SK-N-SH (cell line): ENCODE measurements around the gene KCNIP4. TPM values are rescaled to one million over a fixed set of nuclear protein-coding genes. Genes with fewer than 3 reads are reported as not detected.

Source experiments
- CTCF ChIA-PET: fragments of 300-600, 350-600 bp; formaldehyde crosslinking; extraction: SDS; loops from one replicate; lab custom pipeline; 2021; lab: Yijun Ruan, JAX
- POLR2A ChIA-PET: fragments of 350-600 bp; sonication (Branson Sonifier 250); formaldehyde crosslinking; extraction: SDS; loops from one replicate; lab custom pipeline; 2020; ENCODE audit warnings: antibody characterized with exemption, inconsistent platforms; lab: Yijun Ruan, JAX
- DNase-seq: peaks from one replicate; pipeline ENCODE4 v3.0.0; 2012
- H2AFZ ChIP-seq: fragments of 200-600 bp; sonication (generic); 2 replicates; pipeline ENCODE4 v1.8.1; 2016; ENCODE audit warnings: antibody characterized with exemption, mild to moderate bottlenecking, low read depth
- H3F3A ChIP-seq: fragments of 200-600 bp; sonication (generic); replicated peaks from 2 replicates; pipeline ENCODE3; 2016; ENCODE audit warnings: antibody characterized with exemption, mild to moderate bottlenecking; ENCODE audit not compliant: insufficient read depth
- H3K27ac ChIP-seq, 2 experiments: fragments of 200-500 bp in 1 of 2; fragments of 200-600 bp in 1 of 2; sonication (Bioruptor generic) in 1 of 2; sonication (generic), shearing (Covaris generic) in 1 of 2; 2 replicates each; pipeline versions ENCODE4 v1.5.1 to v1.6.1; 2014 to 2016; ENCODE audit warnings: low read depth in 2 of 2, inconsistent platforms in 1 of 2, low read length in 1 of 2, mild to moderate bottlenecking in 1 of 2, mixed read lengths in 1 of 2
- H3K27me3 ChIP-seq: fragments of 200-600 bp; sonication (generic), shearing (Covaris generic); 2 replicates; pipeline ENCODE4 v1.6.1; 2016; ENCODE audit warnings: mixed run types; ENCODE audit not compliant: insufficient read depth
- H3K36me3 ChIP-seq, 2 experiments: fragments of 200-500 bp in 1 of 2; fragments of 200-600 bp in 1 of 2; sonication (Bioruptor generic) in 1 of 2; sonication (generic) in 1 of 2; replicated peaks in 1 of 2; 2 replicates each; pipeline versions ENCODE3 to v1.5.1; 2014 to 2016; ENCODE audit warnings: low read length in 1 of 2, mild to moderate bottlenecking in 1 of 2; ENCODE audit not compliant: insufficient read depth in 2 of 2, control insufficient read depth in 1 of 2
- H3K4me1 ChIP-seq, 2 experiments: fragments of 200-500 bp in 1 of 2; fragments of 200-600 bp in 1 of 2; sonication (Bioruptor generic) in 1 of 2; sonication (generic), shearing (Covaris generic) in 1 of 2; 2 replicates each; pipeline versions ENCODE4 v1.5.1 to v1.6.1; 2014 to 2016; ENCODE audit warnings: low read depth in 1 of 2, low read length in 1 of 2, mixed run types in 1 of 2; ENCODE audit not compliant: insufficient read depth in 2 of 2, control insufficient read depth in 1 of 2
- H3K4me2 ChIP-seq: fragments of 200-600 bp; sonication (generic), shearing (Covaris generic); 2 replicates; pipeline ENCODE4 v1.6.1; 2017; ENCODE audit warnings: mixed run types
- H3K4me3 ChIP-seq, 2 experiments: fragments of 200-500 bp in 1 of 2; fragments of 200-600 bp in 1 of 2; sonication (Bioruptor generic) in 1 of 2; sonication (generic), shearing (Covaris generic) in 1 of 2; 2 replicates each; pipeline versions ENCODE4 v1.5.1 to v1.8.1; 2014 to 2016; ENCODE audit warnings: low read depth in 2 of 2, inconsistent platforms in 1 of 2, low read length in 1 of 2, mild to moderate bottlenecking in 1 of 2, mixed read lengths in 1 of 2, moderate library complexity in 1 of 2
- H3K79me2 ChIP-seq: fragments of 200-600 bp; sonication (generic); 2 replicates; pipeline ENCODE4 v1.8.1; 2017; ENCODE audit warnings: mild to moderate bottlenecking; ENCODE audit not compliant: insufficient read depth
- H3K9ac ChIP-seq: fragments of 200-600 bp; sonication (generic); 2 replicates; pipeline ENCODE4 v1.6.1; 2017; ENCODE audit warnings: mixed run types
- H3K9me2 ChIP-seq: fragments of 200-600 bp; sonication (generic); 2 replicates; pipeline ENCODE4 v1.6.1; 2017; ENCODE audit warnings: mixed run types
- H3K9me3 ChIP-seq: fragments of 200-600 bp; sonication (generic); 2 replicates; pipeline ENCODE4 v1.6.1; 2017; ENCODE audit warnings: mixed run types, mild to moderate bottlenecking, moderate library complexity
- H4K20me1 ChIP-seq: fragments of 200-600 bp; sonication (generic); 2 replicates; pipeline ENCODE4 v1.6.1; 2017; ENCODE audit warnings: mild to moderate bottlenecking, mixed run types; ENCODE audit not compliant: insufficient read depth
- CHD2 ChIP-seq: fragments of 150-350 bp; IDR thresholded peaks from 2 replicates; pipeline ENCODE4 v1.6.1; 2018; ENCODE audit warnings: low read length; ENCODE audit not compliant: partially characterized antibody
- ELF1 ChIP-seq: IDR thresholded peaks from 2 replicates; pipeline ENCODE4 v1.4.0; 2012
- EP300 ChIP-seq, 2 experiments: IDR thresholded peaks; 2 replicates each; pipeline versions ENCODE4 v1.4.0 to v1.6.1; 2012; ENCODE audit warnings: borderline replicate concordance in 1 of 2, low read depth in 1 of 2, low read length in 1 of 2
- EZH2phosphoT487 ChIP-seq: fragments of 200-600 bp; sonication (generic); IDR thresholded peaks from 2 replicates; pipeline ENCODE4 v1.6.1; 2017; ENCODE audit warnings: low read depth, mixed run types, mild to moderate bottlenecking, antibody characterized with exemption, moderate library complexity, borderline replicate concordance
- FOSL2 ChIP-seq: IDR thresholded peaks from 2 replicates; pipeline ENCODE4 v1.4.0; 2012; ENCODE audit warnings: low read depth, mild to moderate bottlenecking, moderate library complexity, borderline replicate concordance
- MXI1 ChIP-seq: IDR thresholded peaks from 2 replicates; pipeline ENCODE4 v1.6.1; 2012; ENCODE audit warnings: mild to moderate bottlenecking, low read depth, low read length, improper control_type of control experiment
- NRF1 ChIP-seq: IDR thresholded peaks from 2 replicates; pipeline ENCODE4 v1.6.1; 2012; ENCODE audit warnings: low read depth, mild to moderate bottlenecking, low read length
- POLR2AphosphoS5 ChIP-seq: IDR thresholded peaks from 2 replicates; pipeline ENCODE4 v1.6.1; 2012; ENCODE audit warnings: low read depth, low read length
- RAD21 ChIP-seq: IDR thresholded peaks from 2 replicates; pipeline ENCODE4 v1.6.1; 2012; ENCODE audit warnings: mild to moderate bottlenecking, low read length
- RCOR1 ChIP-seq: fragments of 150-350 bp; IDR thresholded peaks from 2 replicates; pipeline ENCODE4 v1.6.1; 2017; ENCODE audit warnings: antibody characterized with exemption, low read length
- SMC3 ChIP-seq: IDR thresholded peaks from 2 replicates; pipeline ENCODE4 v1.6.1; 2012; ENCODE audit warnings: low read depth, low read length, improper control_type of control experiment
- TAF1 ChIP-seq: IDR thresholded peaks from 2 replicates; pipeline ENCODE4 v1.6.1; 2012; ENCODE audit warnings: low read depth, mild to moderate bottlenecking, low read length, moderate library complexity, borderline replicate concordance
- TEAD4 ChIP-seq: IDR thresholded peaks from 2 replicates; pipeline ENCODE4 v1.4.0; 2012; ENCODE audit warnings: mild to moderate bottlenecking, borderline replicate concordance; ENCODE audit not compliant: insufficient read depth
- WGBS: methylation state at CpG from one replicate; pipeline ENCODE4 v1.1.6; 2017; ENCODE audit warnings: low lambda C conversion rate; 5-methylcytosine and 5-hydroxymethylcytosine counted together
- polyA plus RNA-seq, 3 experiments: library from polyadenylated mRNA; depleted of rRNA; stranded (reverse); fragments of >200 nt; gene quantifications; 2 replicates each; pipeline ENCODE4 v1.2.3, GENCODE V29; 2012
- TF ChIP-seq, protein P1 (sequence below): fragments of 200-600 bp; sonication (generic); IDR thresholded peaks from 2 replicates; pipeline ENCODE4 v1.6.1; 2017; ENCODE audit warnings: antibody characterized with exemption, mild to moderate bottlenecking, moderate library complexity

The KCNIP4 gene
- polyA plus RNA-seq, 1 of the 3 experiments (the other 2 are of a cell fraction) = 0.18 TPM

DNA sequence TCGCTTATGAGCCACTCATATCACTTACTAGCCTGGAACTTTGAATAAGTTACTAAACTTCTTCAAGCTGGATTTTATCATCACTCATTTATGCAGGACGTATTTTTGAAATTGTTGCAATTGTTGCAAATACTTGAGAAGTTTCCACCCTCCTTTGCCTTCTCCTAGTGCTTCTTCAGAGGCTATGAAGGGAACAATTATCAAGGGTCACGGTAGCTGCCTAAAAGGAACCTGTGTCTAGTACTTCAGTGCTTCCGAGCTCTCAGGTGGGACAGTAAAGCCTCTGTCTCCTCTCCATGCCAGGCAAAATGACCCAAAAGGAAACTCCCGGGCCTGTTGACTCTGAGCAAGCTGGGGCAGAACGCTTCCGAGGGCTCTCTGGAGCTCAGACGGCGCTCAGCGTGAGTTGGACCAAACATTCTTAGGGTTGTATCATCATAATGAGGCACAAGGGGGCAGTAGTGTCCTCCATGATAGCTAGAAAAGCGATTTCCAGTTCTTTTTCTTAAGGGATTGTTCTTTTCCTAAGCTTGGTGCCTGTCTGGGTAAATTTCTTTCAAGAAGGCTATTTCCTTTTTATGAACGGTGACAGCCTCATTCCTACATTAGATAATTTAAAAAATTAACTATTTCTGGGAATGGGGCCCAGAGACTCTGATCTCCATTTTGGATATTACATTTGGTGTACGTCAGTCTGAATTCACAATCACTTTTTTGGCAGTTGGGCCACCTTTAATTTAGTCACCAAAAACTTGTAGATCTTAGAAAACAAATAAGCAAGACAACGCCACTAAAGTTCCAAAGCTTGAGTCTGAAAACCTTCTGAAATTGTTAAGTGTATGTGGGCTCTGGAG is 1175.2 kb downstream of the KCNIP4 start:
- Histone ChIP-seq H4K20me1 (no peaks in the 10 kb centered on the region), H3K27ac (no peak overlapping the region), H2AFZ (0 out of 2 replicates have a peak overlapping the region, but pooled peaks have one; percentile 45), H3K79me2 (no peaks in the 10 kb centered on the region), H3K27me3 (no peaks in the 10 kb centered on the region), H3K4me2 (no peak overlapping the region), H3K9ac (no peak overlapping the region), H3K4me3 (peak overlapping the region in 1 of 2 experiments; percentile 17; a peak in 1 of 4 replicates), H3K9me2 (no peaks in the 10 kb centered on the region), H3K4me1 (peaks cover 0 to 2% of the 10 kb centered on the region in 2 experiments; a peak in 2 of 4 replicates), H3F3A (no peaks in the 10 kb centered on the region), H3K9me3 (no peaks in the 10 kb centered on the region), H3K36me3 (no peaks in the 10 kb centered on the region)
- ChIA-PET CTCF (interaction anchor here (0.6 to 8.0 kb wide), 74 partner anchors 9 to 1939 kb away, joined by 3 to 80 read pairs (median 3); partner anchors contain the start of gene PACRGL), POLR2A (no interaction called here)
- TF ChIP-seq, protein P1, sequence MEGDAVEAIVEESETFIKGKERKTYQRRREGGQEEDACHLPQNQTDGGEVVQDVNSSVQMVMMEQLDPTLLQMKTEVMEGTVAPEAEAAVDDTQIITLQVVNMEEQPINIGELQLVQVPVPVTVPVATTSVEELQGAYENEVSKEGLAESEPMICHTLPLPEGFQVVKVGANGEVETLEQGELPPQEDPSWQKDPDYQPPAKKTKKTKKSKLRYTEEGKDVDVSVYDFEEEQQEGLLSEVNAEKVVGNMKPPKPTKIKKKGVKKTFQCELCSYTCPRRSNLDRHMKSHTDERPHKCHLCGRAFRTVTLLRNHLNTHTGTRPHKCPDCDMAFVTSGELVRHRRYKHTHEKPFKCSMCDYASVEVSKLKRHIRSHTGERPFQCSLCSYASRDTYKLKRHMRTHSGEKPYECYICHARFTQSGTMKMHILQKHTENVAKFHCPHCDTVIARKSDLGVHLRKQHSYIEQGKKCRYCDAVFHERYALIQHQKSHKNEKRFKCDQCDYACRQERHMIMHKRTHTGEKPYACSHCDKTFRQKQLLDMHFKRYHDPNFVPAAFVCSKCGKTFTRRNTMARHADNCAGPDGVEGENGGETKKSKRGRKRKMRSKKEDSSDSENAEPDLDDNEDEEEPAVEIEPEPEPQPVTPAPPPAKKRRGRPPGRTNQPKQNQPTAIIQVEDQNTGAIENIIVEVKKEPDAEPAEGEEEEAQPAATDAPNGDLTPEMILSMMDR = peak; percentile 78
- TF ChIP-seq FOSL2 (no peak), RAD21 (peak; percentile 88), EP300 (IDR thresholded peaks at IDR 0.05; ENCODE audit: borderline replicate concordance in 1 of 2, low read depth in 1 of 2, low read length in 1 of 2) (no peak), RCOR1 (0 out of 2 replicates have a peak, but pooled peaks have one; percentile 7), MXI1 (0 out of 2 replicates have a peak, but pooled peaks have one; percentile 20), SMC3 (peak; percentile 86)
- WGBS = 34% methylated on average over 12 of the region's 14 CpGs
- peak; percentile 52 for DNase-seq

- H3K27me3 ChIP-seq = no peaks in the 10 kb centered on the region
- H2AFZ ChIP-seq = no peak overlapping the region
- no peak overlapping the region for H3K27ac ChIP-seq
- no peaks in the 10 kb centered on the region for H3F3A ChIP-seq
- H3K9ac ChIP-seq = no peak overlapping the region
- ChIA-PET CTCF (interaction anchor here (2.1 to 3.1 kb wide), 2 partner anchors 9 to 706 kb away, joined by 5 to 20 read pairs; no protein-coding TSS in a partner anchor), POLR2A (no interaction called here)
- H4K20me1 ChIP-seq = no peaks in the 10 kb centered on the region
- no peaks in the 10 kb centered on the region for H3K9me2 ChIP-seq
- H3K4me2 ChIP-seq = no peak overlapping the region
- H3K79me2 ChIP-seq = no peaks in the 10 kb centered on the region
- no peak overlapping the region for H3K4me3 ChIP-seq
- H3K4me1 ChIP-seq = no peaks in the 10 kb centered on the region
- H3K9me3 ChIP-seq = no peaks in the 10 kb centered on the region
- WGBS = 65% methylated on average over 13 of the region's 13 CpGs
- H3K36me3 ChIP-seq = no peaks in the 10 kb centered on the region
- TF ChIP-seq TAF1 (no peak), RAD21 (no peak), NRF1 (no peak), EZH2phosphoT487 (no peak), TEAD4 (no peak), CHD2 (no peak), POLR2AphosphoS5 (no peak), ELF1 (no peak)
- no peak for DNase-seq
These were observed 1184.1 kb downstream of the KCNIP4 start for GRCh38 chr4:20764366-20764992.
